GM12878 (cell line): Measurements from ENCODE around the gene AMPD3. TPM values are rescaled to one million over a fixed set of nuclear protein-coding genes. Genes with fewer than 3 reads are reported as not detected.

Experiments
- ATAC-seq: fragments of 200-7000 bp; cut with Tn5 transposase; 3 replicates; pipeline ENCODE4 v1.9.1; 2020; ENCODE audit warnings: mild to moderate bottlenecking, moderate library complexity
- BruUV-seq: library from RNA; stranded (reverse); fragments of 400-500 nt; replicated peaks from 2 replicates; lab custom pipeline; 2021; lab: Mats Ljungman, UMichigan
- CTCF ChIA-PET: fragments of 300-600 bp; sonication (Branson Sonifier 250); formaldehyde crosslinking; extraction: SDS; loops from one replicate; lab custom pipeline; 2021; ENCODE audit warnings: inconsistent platforms; lab: Yijun Ruan, JAX
- POLR2A ChIA-PET: fragments of 350-600 bp; formaldehyde crosslinking; extraction: SDS; loops from one replicate; lab custom pipeline; 2021; ENCODE audit warnings: inconsistent platforms; lab: Charles Lee
- RAD21 ChIA-PET: fragments of 300-600 bp; sonication (Branson Sonifier 250); formaldehyde crosslinking; loops from one replicate; lab custom pipeline; 2023; ENCODE audit warnings: antibody characterized with exemption; ENCODE audit not compliant: unreplicated experiment; lab: Charles Lee
- SMC1A ChIA-PET: fragments of 300-600 bp; sonication (Branson Sonifier 250); formaldehyde crosslinking; loops from one replicate; lab custom pipeline; 2023; ENCODE audit not compliant: unreplicated experiment, uncharacterized antibody; lab: Charles Lee
- DNase-seq: peaks from one replicate; pipeline ENCODE4 v3.0.0-alpha.2; 2011; ENCODE audit warnings: low read depth, low spot score
- FAIRE-seq: peaks from 3 replicates; lab custom pipeline; 2011; peaks lifted over from hg19 to GRCh38; lab: Jason Lieb, UNC
- H2AFZ ChIP-seq: 2 replicates; pipeline ENCODE4 v1.6.0; 2011; ENCODE audit warnings: low read depth, low read length, control low read depth; ENCODE audit not compliant: control insufficient read depth
- H3K27ac ChIP-seq: 2 replicates; pipeline ENCODE4 v1.5.1; 2011; ENCODE audit warnings: control low read depth; ENCODE audit not compliant: control insufficient read depth, insufficient read depth
- H3K27me3 ChIP-seq, 2 experiments: replicated peaks in 1 of 2; 2 replicates each; pipeline versions ENCODE4 v1.6.0 to v1.6.1; 2011; ENCODE audit warnings: low read length in 1 of 2; ENCODE audit not compliant: control insufficient read depth in 2 of 2, insufficient read depth in 2 of 2
- H3K36me3 ChIP-seq, 2 experiments: 2 replicates each; pipeline ENCODE4 v1.5.1; 2011; ENCODE audit warnings: low read length in 1 of 2; ENCODE audit not compliant: control insufficient read depth in 2 of 2, insufficient read depth in 2 of 2
- H3K4me1 ChIP-seq: 2 replicates; pipeline ENCODE4 v1.6.1; 2011; ENCODE audit warnings: mild to moderate bottlenecking, low read length, moderate library complexity, mixed read lengths; ENCODE audit not compliant: control insufficient read depth, insufficient read depth
- H3K4me2 ChIP-seq: 2 replicates; pipeline ENCODE4 v1.6.0; 2011; ENCODE audit warnings: control low read depth; ENCODE audit not compliant: control insufficient read depth, insufficient read depth
- H3K4me3 ChIP-seq: fragments of 200-600 bp; sonication (generic); 2 replicates; pipeline ENCODE4 v1.5.1; 2016
- H3K79me2 ChIP-seq: 2 replicates; pipeline ENCODE4 v1.6.0; 2011; ENCODE audit warnings: low read length; ENCODE audit not compliant: control insufficient read depth, insufficient read depth
- H3K9ac ChIP-seq: 2 replicates; pipeline ENCODE4 v1.8.0; 2011; ENCODE audit warnings: low read length, control low read depth, mixed read lengths; ENCODE audit not compliant: control insufficient read depth, insufficient read depth
- H3K9me3 ChIP-seq: replicated peaks from 3 replicates; pipeline ENCODE4 v1.5.1; 2011; ENCODE audit warnings: mild to moderate bottlenecking, low read length; ENCODE audit not compliant: control insufficient read depth, insufficient read depth
- H4K20me1 ChIP-seq: 2 replicates; pipeline ENCODE4 v1.6.0; 2011; ENCODE audit not compliant: control insufficient read depth, insufficient read depth
- ESRRA ChIP-seq: IDR thresholded peaks from 2 replicates; pipeline ENCODE4 v1.6.1; 2012; ENCODE audit warnings: mild to moderate bottlenecking, low read length, improper control_type of control experiment
- KAT2A ChIP-seq: conservative IDR thresholded peaks from 2 replicates; pipeline ENCODE4 v1.6.1; 2011; ENCODE audit warnings: low read depth, low read length; ENCODE audit not compliant: control insufficient read depth
- NFYA ChIP-seq: IDR thresholded peaks from 2 replicates; pipeline ENCODE4 v1.6.1; 2011; ENCODE audit warnings: low read depth, mild to moderate bottlenecking, low read length, improper control_type of control experiment, borderline replicate concordance
- NR2C2 ChIP-seq: IDR thresholded peaks from 2 replicates; pipeline ENCODE4 v1.6.1; 2011; ENCODE audit warnings: borderline replicate concordance, low read depth; ENCODE audit not compliant: control insufficient read depth, insufficient read length
- PML ChIP-seq: IDR thresholded peaks from 2 replicates; pipeline ENCODE4 v1.6.1; 2012; ENCODE audit warnings: low read length, inconsistent platforms
- SREBF1 ChIP-seq: IDR thresholded peaks from 2 replicates; pipeline ENCODE4 v1.6.1; 2012; ENCODE audit warnings: mild to moderate bottlenecking, low read length
- in situ Hi-C: fragments of 300-500 bp; cut with MboI; formaldehyde crosslinking; loops from 9 replicates; pipeline ENCODE4 v1.14.3; 2018; ENCODE audit warnings: mixed read lengths
- intact Hi-C: fragments of 100-400 bp; cut with micrococcal nuclease; formaldehyde crosslinking; loops from one replicate; pipeline ENCODE4 v1.14.2; 2022; ENCODE audit not compliant: unreplicated experiment
- polyA plus RNA-seq, 11 experiments: library from polyadenylated mRNA; depleted of rRNA in 4 of 11; unstranded in 6 of 11; stranded (reverse) in 5 of 11; fragments of >200 nt; fragmentation: Nextera tagmentation in 4 of 11; fragmentation: Illumina TruSeq in 1 of 11; extraction: Ambion mirVana in 4 of 11; extraction: Trizol in 1 of 11; gene quantifications; 1 replicate in 1 of 11; 2 replicates in 10 of 11; pipeline versions ENCODE4 v1.2.1 to v1.2.3, GENCODE V29; 2011 to 2016; ENCODE audit warnings: inconsistent platforms in 2 of 11, missing spikeins in 2 of 11, low read depth in 1 of 11
- total RNA-seq, 4 experiments: library from RNA; depleted of rRNA in 3 of 4; stranded (reverse); fragments of >200 nt in 3 of 4; fragmentation: Illumina TruSeq in 1 of 4; extraction: Trizol in 1 of 4; gene quantifications; 2 replicates each; pipeline versions ENCODE4 v1.2.1 to v1.2.3, GENCODE V29; 2013 to 2021
- TF ChIP-seq, protein P1 (sequence below), 3 experiments: IDR thresholded peaks in 2 of 3; conservative IDR thresholded peaks in 1 of 3; 2 replicates each; pipeline ENCODE4 v1.5.1; 2011; ENCODE audit warnings: low read depth in 3 of 3, low read length in 3 of 3, mild to moderate bottlenecking in 3 of 3, control low read depth in 2 of 3, moderate library complexity in 2 of 3, inconsistent platforms in 1 of 3, mixed read lengths in 1 of 3; ENCODE audit not compliant: control insufficient read depth in 2 of 3, insufficient read depth in 1 of 3; ENCODE audit errors: extremely low read depth in 1 of 3

Gene AMPD3
- total and polyA plus RNA-seq, 10 of the 15 experiments (the other 5 are each of a cell fraction or from before 2014, with no cell fraction given), result 5.6 to 28.6 (median 15.9) TPM

DNA sequence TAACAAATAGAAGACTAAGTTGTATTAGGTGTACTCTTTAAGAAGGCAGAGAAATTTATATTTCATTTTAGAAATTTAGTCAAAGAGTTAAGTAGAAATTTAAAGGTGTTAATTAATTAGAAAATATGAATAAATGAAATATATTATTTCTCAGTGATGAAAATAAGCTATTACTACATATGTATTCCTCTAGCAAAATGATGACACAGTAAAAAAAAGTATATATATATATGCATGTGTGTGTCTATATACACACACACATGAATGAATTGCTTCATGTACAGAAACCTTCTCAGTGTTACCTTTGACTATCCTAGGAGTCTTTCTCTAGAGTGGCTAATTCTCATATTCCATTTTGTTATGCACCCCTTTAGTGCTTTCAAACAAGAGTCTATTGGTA, 78.3 kb downstream of the AMPD3 start:
- TF ChIP-seq KAT2A (no peak), SREBF1 (no peak), NR2C2 (no peak), NFYA (no peak), PML (no peak), ESRRA (no peak)
- TF ChIP-seq, protein P1, sequence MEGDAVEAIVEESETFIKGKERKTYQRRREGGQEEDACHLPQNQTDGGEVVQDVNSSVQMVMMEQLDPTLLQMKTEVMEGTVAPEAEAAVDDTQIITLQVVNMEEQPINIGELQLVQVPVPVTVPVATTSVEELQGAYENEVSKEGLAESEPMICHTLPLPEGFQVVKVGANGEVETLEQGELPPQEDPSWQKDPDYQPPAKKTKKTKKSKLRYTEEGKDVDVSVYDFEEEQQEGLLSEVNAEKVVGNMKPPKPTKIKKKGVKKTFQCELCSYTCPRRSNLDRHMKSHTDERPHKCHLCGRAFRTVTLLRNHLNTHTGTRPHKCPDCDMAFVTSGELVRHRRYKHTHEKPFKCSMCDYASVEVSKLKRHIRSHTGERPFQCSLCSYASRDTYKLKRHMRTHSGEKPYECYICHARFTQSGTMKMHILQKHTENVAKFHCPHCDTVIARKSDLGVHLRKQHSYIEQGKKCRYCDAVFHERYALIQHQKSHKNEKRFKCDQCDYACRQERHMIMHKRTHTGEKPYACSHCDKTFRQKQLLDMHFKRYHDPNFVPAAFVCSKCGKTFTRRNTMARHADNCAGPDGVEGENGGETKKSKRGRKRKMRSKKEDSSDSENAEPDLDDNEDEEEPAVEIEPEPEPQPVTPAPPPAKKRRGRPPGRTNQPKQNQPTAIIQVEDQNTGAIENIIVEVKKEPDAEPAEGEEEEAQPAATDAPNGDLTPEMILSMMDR (IDR thresholded peaks at IDR 0.05 in 2 of 3, conservative IDR thresholded peaks at IDR 0.05 in 1 of 3; ENCODE audit: control insufficient read depth in 2 of 3, extremely low read depth in 1 of 3, insufficient read depth in 1 of 3, low read depth in 3 of 3, low read length in 3 of 3), result no peak
- Histone ChIP-seq H2AFZ (no peak overlapping the region), H4K20me1 (no peaks in the 10 kb centered on the region), H3K27me3 (no peaks in the 10 kb centered on the region; a peak in 1 of 4 replicates), H3K36me3 (no peaks in the 10 kb centered on the region; a peak in 1 of 4 replicates), H3K9me3 (no peaks in the 10 kb centered on the region; the same call in 2 of the 3 replicates), H3K79me2 (no peaks in the 10 kb centered on the region), H3K27ac (no peak overlapping the region), H3K9ac (no peak overlapping the region), H3K4me1 (no peaks in the 10 kb centered on the region), H3K4me2 (no peak overlapping the region), H3K4me3 (no peak overlapping the region)
- RAD21 ChIA-PET, result interaction anchor here (0.7 kb wide), 1 partner anchor 123 kb away, joined by 3 read pairs; no protein-coding TSS in a partner anchor
- BruUV-seq, result no TSS peak
- POLR2A ChIA-PET, result interaction anchor here (0.9 kb wide), 1 partner anchor 12 kb away, joined by 3 read pairs; no protein-coding TSS in a partner anchor
- ATAC-seq (no peak), DNase-seq (no peak), FAIRE-seq (no peak)
- in situ Hi-C loops, result no loop called here
- SMC1A ChIA-PET, result interaction anchor here (1.3 to 2.8 kb wide), 5 partner anchors 9 to 203 kb away, joined by 3 to 9 read pairs (median 5); no protein-coding TSS in a partner anchor
- intact Hi-C loops, result no loop called here
- CTCF ChIA-PET, result interaction anchor here (1.1 to 3.4 kb wide), 6 partner anchors 9 to 120 kb away, joined by 3 to 10 read pairs (median 6); no protein-coding TSS in a partner anchor
